DMS79 (cell line): ENCODE results near the gene FUT6.
"Not testable (repeated sequence)": the region's sequence is repeated elsewhere in the genome, so short reads cannot be mapped to it uniquely, and the experiment has no call there.

Experiments used
- DNase-seq: peaks from one replicate; lab custom pipeline; 2025; lab: John Stamatoyannopoulos, UW

Gene FUT6

DNA sequence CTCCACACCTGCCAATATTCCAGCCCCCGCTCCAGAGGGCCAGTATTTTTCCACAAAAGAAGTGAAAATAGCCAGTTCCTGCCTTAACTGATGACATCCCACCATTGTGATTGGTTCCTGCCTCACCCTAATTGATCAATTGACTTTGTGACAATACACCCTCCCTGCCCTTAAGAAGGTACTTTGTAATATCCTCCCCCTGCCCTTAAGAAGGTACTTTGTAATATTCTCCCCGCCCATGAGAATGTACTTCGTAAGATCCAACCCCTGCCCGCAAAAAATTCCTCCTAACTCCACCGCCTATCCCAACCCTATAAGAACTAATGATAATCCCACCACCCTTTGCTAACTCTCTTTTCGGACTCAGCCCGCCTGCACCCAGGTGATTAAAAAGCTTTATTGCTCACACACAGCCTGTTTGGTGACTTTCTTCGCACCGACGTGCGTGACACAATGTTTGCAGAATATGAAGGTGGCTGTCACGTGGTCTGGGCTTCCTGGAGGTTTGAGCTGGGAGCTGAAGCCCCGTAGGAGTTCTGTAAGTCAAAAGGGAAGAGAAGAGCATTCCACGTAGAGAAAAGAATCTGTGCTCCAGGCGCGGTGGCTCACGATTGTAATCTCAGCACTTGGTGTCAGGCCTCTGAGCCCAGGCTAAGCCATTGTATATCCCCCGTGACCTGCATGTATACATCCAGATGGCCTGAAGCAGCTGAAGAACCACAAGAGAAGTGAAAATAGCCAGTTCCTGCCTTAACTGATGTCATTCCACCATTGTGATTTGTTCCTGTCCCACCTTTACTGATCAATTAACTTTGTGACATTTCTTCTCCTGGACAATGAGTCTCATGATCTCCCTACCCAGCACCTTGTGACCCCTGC, 17.9 kb upstream of the FUT6 start:
- DNase-seq = no peak

DNA sequence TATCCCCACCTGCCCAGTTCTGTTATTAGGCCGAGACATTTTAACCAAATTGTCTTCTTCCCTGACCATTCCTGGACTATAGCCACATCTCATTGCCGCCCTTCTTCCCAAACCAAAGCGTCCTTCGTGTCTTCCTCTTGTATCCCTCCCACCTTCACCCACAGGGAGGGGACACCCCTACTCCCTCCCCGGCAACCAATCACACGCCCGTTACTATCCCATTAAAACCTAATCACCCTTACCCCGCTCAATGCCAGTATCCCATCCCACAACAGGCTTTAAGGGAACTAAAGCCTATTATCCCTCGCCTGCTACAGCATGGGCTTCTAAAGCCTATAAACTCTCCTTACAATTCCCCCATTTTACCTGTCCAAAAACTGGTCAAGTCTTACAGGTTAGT, 15.6 kb upstream of the FUT6 start:
- not testable (repeated sequence) for DNase-seq

DNA sequence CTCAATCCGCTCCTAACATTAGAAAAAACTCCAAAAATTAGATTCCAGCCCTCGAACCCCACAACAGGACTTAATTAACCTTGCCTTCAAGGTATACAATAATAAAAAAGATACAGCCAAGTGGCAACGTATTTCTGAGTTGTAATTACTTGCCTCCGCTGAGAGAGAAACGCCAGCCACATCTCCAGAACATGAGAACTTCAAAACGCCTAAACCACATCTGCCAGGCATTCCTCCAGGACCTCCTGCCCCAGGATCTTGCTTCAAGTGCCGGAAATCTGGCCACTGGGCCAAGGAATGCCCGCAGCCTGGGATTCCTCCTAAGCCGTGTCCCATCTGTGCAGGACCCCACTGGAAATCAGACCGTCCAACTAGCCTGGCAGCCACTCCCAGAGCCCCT, 14.6 kb upstream of the FUT6 start:
- DNase-seq = not testable (repeated sequence)

DNA sequence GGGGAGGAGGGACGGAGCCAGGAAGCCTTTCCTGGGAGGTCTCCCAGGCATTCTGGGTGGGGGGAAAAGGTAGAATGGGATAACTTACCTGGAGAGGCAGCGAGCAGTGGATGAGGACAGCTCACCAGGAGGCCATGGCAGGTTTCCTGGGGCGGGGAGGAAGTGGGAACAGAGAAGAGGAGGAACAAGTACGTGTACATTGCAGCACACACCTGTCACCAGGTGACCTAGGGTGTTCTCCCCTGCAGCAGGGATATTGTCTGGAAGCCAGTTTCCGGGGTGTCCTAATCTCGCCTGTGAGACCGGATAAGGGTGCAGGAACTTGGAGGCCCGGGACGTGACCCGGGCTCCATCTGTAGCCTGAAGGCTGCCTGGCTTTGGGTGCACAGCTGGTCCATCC, 11.8 kb upstream of the FUT6 start, which contains the start of gene FUT3:
Gene FUT3 (minus strand): TSS at position 148 of the 400 bp plus-strand sequence.
- DNase-seq = no peak

DNA sequence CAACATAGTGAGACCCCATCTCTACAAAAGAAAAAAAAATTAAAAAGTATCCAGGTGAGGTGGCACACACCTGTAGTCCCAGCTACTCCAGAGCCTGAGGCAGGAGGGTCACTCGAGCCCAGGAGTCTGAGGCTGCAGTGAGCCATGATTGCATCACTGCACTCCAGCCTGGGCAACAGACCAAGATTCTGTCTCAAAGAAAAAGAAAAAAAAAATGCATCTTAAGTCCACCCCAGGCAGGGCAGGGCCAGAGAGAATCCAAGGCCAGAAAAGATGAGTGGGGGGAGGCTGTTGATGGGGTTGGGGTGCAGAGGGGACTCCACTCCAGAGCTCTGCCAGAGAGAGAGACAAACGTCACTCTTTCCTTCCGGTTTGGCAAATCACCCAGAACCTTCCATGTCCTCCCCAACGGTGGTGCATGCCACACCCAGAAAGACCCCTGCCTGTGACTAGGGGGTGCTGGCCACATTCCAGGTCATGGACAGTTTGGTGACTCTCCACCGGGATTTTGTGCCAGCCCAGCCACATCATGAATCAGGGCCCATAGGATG, 11.3 kb upstream of the FUT6 start:
- DNase-seq = peak; percentile 80

DNA sequence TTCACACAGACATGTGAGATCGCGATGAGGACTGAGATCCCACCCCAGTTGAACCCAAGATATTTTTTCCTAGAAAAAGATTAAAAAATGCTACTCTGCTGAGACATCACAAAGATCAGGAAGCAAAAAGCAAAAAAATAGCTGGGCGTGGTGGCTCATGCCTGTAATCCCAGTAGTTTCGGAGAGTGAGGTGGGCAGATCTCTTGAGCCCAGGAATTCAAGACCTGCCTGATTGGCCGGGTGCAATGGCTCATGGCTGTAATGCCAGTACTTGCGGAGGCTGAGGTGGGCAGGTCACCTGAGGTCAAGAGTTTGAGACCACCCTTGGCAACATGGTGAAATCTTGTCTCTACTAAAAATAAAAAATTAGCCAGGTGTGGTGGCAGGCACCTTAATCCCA, 10.7 kb upstream of the FUT6 start:
- no peak for DNase-seq

DNA sequence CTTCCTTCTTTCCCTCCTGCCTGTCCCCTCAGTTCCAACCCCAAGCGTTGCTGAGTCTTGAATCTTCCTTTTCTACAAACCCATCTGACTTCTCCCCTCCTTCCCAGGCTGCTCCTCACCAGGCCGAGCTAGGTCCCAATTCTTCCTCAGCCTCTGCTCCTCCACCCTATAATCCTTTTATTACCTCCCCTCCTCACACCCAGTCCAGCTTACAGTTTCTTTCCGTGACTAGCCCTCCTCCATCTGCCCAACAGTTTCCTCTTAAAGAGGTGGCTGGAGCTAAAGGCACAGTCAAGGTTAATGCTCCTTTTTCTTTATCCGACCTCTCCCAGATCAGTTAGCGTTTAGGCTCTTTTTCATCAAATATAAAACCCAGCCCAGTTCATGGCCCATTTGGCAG, 9.1 kb upstream of the FUT6 start:
- not testable (repeated sequence) for DNase-seq

DNA sequence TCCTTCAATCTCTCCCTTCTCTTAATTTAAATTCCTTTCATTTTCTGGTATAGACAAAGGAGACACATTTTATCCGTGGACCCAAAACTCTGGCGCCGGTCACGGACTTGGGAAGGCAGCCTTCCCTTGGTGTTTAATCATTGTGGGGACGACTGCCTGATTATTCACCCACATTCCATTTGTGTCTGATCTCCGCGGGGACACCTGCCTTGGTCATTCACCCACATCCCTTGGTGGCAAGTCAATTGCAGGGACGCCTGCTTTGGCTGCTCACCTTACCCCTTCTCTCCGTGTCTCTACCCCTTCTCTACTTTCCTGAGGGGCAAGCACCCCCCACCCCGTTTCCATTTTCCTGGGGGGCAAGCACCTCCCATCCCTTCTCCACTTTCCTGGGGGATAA, 8.3 kb upstream of the FUT6 start:
- DNase-seq = not testable (repeated sequence)

DNA sequence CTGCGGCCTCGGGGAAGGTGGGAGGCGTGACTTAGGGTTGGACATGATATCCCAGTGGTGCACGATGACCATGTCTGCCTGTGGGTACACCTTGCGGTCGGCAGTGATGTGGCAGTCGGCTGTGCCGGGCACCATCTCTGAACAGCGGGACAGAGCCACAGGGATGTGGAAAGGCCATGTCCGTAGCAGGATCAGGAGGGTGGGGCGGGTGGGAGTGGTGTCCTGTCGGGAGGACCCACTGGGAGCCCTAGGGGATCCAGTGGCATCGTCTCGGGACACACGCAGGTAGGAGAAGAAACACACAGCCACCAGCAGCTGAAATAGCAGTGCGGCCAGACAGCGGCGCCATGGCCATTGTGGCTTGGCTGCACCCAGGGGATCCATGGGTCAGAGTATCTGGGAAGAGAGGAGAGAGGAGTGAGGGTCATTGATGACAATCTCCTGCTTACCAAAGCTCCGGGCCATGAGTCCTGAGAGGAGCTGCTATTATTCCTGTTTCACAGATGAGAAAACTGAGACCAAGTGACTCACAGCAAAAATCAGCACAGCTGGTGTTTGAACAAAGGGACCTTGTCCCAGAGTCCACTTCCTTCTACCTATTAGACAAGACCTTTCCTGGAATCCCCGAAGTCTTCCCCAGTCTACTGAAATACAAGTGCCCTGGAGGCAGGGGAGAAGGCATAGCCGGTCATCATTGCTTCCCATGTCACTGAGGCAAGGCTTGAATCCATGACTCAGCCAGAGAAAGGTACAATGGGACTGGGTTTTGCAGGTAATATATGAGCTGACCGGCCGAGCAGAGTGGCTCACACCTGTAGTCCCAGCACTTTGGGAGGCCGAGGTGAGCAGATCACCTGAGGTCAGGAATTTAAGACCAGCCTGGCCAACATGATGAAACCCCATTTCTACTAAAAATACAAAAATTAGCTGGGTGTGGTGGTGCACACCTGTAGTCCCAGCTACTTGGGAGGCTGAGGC, 5.2 kb upstream of the FUT6 start:
- no peak for DNase-seq

DNA sequence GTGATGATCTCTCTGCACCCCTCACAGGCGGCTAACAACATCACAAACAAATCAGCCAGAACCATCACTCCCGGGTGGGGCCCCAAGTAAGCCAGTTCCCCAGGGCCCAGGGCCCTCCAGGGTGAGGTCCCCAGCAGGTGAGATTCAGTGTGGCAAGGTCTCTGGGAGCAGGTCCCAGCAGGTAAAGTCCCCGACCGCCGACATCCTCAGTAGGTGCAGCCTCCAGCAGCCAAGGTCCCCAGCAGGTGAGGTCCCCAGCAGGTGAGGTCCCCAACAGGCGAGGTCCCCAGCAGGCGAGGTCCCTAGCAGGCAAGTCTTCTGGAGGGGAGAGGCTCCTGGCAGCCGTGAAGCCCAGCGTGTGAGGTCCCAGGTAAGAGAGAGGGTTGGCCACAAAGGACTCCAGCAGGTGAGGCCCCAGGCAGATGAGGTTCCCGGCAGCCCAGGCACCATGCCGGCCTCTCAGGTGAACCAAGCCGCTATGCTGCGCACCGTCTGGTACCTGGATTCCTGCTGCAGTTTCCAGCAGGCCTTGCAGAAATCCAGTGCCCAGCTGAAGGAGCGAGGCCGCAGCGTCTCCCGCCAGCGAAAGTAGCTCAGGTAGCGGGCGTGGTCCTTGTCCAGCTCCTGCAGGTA, 3.9 kb upstream of the FUT6 start:
- DNase-seq = no peak

DNA sequence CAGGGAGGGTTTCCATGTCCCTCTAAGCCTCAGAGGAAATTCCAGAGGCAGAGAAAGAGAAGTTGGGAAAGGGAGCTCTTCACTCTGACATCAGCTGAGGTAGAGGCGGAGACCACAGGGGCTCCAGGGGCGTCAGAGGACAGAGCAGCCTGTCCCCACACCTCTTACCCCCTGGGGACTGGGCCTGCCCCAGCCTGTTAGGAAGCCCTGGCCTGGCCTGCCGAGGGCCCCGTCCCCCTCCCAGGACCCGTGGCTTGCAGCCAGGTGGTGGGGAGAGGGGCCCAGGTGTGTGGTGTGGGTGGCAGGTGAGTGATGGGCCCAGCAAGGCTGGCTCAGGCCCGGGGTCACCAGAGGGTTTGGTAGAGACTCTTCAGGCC, 2.2 kb upstream of the FUT6 start:
- not testable (repeated sequence) for DNase-seq

DNA sequence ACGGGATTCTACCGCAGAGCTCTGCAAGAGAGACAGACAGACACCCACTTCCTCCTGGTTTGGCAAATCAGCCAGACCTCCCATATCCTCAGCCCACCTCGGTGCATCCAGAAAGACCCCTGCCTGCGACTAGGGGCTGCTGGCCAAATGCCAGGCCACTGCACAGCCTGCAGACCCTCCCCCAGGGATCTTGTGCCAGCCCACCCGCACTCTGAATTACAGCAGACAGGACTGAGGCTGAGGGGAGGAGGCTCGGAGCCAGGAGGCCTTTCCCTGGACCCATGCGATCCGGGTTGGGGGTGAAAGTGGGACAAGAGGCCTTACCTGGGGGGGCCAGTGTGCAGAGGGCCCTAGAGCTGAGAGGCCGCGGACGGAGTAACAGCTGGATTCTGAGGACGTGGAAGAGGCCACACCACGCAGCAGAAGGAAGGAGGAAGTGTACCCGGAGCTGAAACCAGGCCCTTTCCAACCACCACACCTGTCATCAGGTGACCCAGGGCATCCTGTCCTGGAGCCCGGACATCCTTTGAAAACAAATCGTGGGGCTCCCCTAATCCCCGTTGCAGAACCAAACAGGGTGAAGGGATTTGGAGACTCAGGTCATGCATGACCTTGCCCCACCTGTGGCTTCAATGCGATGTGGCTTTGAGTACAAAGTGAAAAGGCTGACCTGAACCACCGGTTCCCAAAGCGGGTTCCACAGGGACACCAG, 993 bp downstream of the FUT6 start:
- DNase-seq = no peak

DNA sequence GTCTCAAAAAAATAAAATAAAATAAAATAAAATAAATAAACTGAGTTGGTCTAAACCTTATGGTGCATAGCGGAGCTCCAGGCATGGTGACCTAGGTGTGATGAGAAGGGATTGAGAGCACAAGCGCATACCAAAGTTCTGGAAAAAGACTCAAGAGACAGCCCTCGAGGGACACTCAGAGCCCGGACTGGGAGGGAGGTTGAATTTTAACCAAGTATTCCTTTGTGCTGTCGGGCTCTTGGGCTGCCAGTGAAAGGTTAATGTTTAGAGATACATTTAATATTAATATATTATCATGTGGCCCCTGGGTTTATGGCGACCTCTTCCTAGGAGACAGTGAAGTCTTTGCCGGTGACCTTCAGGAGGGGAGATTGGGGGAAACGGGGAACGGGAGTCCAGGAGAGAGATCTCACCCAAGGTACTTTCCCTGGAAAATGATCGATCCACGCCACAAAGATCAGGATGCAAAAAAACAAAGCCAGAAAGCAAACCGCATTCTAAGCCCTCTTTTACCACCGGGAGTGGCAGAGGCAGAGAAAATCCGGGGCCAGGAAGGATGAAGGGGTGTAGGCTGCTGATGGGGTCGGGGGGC, 1.6 kb downstream of the FUT6 start:
- DNase-seq = no peak

DNA sequence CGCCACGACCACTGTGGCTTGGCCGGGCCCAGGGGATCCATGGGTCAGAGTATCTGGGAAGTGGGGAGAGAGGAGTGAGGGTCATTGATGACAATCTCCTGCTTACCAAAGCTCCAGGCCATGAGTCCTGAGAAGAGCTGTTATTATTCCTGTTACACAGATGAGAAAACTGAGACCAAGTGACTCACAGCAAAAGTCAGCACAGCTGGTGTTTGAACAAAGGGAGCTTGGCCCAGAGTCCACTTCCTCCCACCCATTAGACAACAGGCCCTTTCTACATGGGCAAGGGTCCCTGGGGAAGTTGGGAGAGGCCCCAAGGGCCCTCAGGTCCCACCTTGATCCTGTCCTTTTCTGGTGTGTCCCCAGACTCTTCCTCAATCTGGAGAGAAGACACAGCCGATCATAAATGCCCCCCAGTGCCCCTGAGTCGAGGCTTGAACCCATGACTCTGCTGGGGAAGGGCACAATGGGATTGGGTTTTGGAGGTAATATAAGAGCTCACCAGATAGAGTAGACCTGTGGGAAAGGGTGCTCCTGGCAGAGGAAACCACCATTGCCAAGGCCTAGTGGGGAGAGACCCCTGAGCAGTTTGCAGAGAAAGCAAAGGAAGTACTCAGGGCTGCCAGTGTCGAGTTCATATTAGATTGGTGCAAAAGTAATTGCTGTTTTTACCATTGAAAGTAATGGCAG, 6.8 kb downstream of the FUT6 start:
- DNase-seq = no peak

DNA sequence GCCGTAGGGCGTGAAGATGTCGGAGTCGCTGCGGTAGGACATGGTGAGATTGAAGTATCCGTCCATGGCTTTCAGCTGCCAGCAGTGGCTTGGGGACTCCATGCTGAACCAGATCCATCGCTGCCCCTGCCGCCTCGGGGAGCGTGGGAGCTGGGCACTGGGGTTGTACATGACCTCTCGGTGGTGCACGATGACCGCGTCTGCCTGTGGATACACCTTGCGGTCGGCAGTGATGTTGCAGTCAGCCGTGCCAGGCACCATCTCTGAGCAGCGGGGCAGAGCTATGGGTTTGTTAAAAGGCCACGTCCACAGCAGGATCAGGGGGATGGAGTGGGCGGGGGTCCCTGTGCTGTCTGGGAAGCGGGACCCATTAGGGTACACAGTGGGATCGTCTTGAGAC, 7.4 kb downstream of the FUT6 start:
- DNase-seq = no peak

DNA sequence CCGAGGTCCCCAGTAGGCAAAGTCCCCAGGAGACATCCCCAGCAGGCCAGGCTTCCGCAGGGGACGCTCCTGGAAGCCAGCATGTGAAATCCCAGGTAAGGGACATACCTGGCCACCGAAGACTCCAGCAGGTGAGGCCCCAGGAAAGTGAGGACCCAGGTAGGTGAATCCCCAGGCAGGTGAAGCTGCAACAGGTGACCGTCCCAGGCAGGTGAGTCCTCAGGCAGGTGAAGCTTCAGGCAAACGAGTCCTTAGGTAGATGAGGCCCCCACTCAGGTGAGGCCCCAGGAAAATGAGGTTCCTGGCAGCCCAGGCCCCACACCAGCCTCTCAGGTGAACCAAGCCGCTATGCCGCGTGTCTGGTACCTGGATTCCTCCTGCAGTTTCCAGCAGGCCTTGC, 8.3 kb downstream of the FUT6 start:
- DNase-seq = no peak

DNA sequence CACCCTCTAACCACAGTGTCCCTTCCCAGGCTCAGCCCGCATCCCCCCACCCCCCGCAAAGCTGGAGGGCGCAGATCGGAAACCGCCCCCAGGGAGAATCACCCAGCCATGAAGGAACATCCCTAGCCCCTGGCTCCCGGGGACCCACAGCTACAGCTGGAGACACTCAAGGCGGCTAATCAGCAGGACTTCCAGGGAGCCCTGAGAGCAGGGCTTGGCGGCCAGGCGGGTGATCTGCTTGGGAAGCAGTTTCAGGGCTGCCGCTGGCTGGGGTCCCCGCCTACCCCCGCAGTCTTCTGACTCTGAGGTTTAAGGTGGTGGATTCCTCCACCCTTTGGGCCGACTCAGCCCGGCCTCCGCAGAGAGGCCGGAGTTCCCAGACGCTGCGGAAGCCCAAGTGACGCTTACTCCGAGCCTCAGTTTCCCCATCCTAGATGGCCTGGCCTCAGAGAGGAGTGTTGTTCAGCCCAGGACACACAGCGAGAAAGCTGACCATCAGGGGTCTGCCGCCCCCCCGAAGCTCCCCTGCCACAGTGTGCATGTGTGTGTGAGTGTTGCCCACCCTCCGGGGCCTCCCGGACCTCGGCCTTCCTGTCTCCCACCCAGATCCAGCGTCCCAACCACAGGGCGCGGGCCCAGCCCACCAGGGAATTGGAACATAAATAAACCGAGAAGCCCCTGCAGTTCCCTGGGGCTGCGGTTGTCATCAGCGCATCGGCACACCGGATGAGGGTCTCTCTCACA, 9.8 kb downstream of the FUT6 start:
- DNase-seq = no peak

DNA sequence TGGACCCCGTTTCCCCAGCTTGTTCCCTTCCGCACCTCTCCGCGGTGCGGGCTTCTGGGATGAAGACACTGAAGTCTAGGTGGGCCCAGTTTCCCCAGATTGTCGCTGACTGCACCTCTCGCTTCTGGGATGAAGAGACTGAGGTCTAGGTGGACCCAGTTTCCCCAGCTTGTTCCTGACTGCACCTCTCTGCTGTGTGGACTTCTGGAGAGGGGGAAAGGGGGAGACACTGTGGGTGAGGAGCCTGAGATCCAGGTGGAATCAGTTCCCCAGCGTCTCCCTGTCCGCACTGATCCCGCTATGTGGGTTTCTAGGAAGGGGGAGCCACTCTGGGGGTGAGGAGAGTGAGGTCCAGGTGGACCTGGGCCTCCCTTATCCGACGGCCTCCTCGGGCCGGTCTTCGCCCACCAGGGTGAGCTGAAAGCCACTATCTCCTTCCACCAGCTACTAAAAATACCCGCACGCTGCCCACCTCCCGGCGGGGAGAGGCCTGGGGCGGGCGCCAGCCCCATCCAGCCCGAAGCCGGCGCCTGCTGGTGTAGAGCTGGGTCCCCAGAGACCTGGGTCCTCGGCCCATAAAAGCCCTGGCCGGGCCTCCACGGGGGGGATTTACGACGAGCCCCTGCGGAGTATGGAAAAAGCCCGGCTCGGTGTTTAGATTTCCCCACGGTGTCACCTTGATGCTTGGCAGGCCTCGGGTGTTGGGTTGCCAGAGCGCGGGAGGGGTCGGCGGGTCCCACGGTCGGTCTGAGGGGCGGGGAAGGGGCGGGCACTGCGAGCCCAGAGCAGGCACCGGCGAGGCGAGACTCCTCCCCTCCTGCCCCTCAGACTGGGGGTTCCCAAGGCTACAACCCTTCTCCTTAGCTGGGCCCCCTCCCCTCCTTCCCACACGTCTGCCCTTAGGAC, 10.6 kb downstream of the FUT6 start:
- peak; percentile 58 for DNase-seq
